Activated naive CD8-positive, alpha-beta T cell treated with anti-CD3 and anti-CD28 coated beads, Interleukin-2, amount 50 U/mL, for 16 hours (primary cell): Measurements from ENCODE around the gene SLC1A2.

Experiments
- DNase-seq: peaks from one replicate; pipeline ENCODE4 v3.0.0-alpha.2; 2020; ENCODE audit warnings: low read depth, low spot score

Gene SLC1A2

GRCh38 chr11:35413598-35413997, 5.8 kb downstream of the SLC1A2 start:
- DNase-seq, result no peak

- DNase-seq, result no peak
These were observed 7.1 kb downstream of the SLC1A2 start for GRCh38 chr11:35412285-35412684.

GRCh38 chr11:35407041-35407440, 12.3 kb downstream of the SLC1A2 start:
- no peak for DNase-seq

GRCh38 chr11:35404388-35404775, 15.0 kb downstream of the SLC1A2 start:
- no peak for DNase-seq

GRCh38 chr11:35403765-35404387, 15.5 kb downstream of the SLC1A2 start:
- no peak for DNase-seq

- no peak for DNase-seq
These were observed 16.4 kb downstream of the SLC1A2 start for GRCh38 chr11:35402751-35403660.

- DNase-seq, result no peak
These were observed 20.5 kb downstream of the SLC1A2 start for GRCh38 chr11:35398881-35399280.

GRCh38 chr11:35394941-35395340, 24.4 kb downstream of the SLC1A2 start:
- no peak for DNase-seq

- no peak for DNase-seq
These were observed 26.3 kb downstream of the SLC1A2 start for GRCh38 chr11:35393098-35393497.

- DNase-seq, result peak; percentile 77
These were observed 27.3 kb downstream of the SLC1A2 start for GRCh38 chr11:35391922-35392688.

GRCh38 chr11:35390737-35391682, 28.3 kb downstream of the SLC1A2 start:
- DNase-seq, result no peak

- DNase-seq, result no peak
These were observed 29.4 kb downstream of the SLC1A2 start for GRCh38 chr11:35389897-35390465.

GRCh38 chr11:35389112-35389511, 30.2 kb downstream of the SLC1A2 start:
- no peak for DNase-seq

GRCh38 chr11:35388061-35388460, 31.3 kb downstream of the SLC1A2 start:
- no peak for DNase-seq

- no peak for DNase-seq
These were observed 32.0 kb downstream of the SLC1A2 start for GRCh38 chr11:35387111-35387982.

GRCh38 chr11:35383953-35384352, 35.4 kb downstream of the SLC1A2 start:
- DNase-seq, result no peak

- no peak for DNase-seq
These were observed 37.5 kb downstream of the SLC1A2 start for GRCh38 chr11:35381709-35382322.

GRCh38 chr11:35380603-35381002, 38.8 kb downstream of the SLC1A2 start:
- DNase-seq, result no peak

- no peak for DNase-seq
These were observed 42.1 kb downstream of the SLC1A2 start for GRCh38 chr11:35377262-35377661.
